ENCODE results near the gene CYP3A4.

The CYP3A4 gene

DNA sequence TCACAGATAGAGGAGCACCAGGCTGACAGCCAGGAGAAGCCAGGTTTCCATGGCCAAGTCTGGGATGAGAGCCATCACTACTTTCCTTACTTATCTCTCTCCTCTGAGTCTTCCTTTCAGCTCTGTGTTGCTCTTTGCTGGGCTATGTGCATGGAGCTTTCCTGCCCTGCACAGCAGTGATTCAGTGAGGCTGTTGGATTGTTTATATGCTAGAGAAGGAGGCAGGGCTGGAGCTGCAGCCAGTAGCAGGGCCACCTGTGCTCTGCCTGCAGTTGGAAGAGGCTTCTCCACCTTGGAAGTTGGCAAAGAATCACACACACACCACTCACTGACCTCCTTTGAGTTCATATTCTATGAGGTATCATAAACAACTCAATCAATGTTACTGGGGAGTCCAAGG is at the start of gene CYP3A4:
Gene CYP3A4 (minus strand): TSS at position 178 of the 400 bp plus-strand sequence. CDS start 103 bp downstream, at position 75.
- no peak for TF ChIP-seq CTCF (IDR thresholded peaks at IDR 0.05; ENCODE audit: borderline replicate concordance, insufficient read depth, low read depth, low read length)
- H3K4me3 ChIP-seq (ENCODE audit: low read depth, low read length), result no peak within 1 kb of the TSS

GRCh38 chr7:99833289-99833877 is 49.4 kb upstream of the CYP3A4 start:
- no peak for TF ChIP-seq CTCF (IDR thresholded peaks at IDR 0.05; ENCODE audit: borderline replicate concordance, insufficient read depth, low read depth, low read length)

DNA sequence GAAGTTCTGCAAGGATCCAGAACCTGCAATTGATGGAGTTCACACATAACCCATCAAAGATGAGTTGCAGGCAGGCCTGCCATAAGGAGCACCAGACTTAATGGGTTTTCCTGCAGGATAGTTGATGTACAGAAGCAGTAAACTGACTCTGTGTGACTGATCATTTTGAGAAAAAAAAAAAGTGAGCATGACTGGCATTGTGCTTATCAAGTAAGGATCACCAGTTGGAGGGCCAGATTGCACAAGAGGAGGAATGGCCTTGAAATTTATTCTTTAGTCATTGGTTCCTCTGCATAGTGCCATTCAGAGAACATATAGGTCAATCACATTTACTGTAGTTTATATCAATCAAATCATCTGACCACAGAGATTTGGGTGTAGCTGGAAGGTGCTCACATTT is 47.6 kb upstream of the CYP3A4 start:
- no peak overlapping the region for H3K4me3 ChIP-seq (ENCODE audit: low read depth, low read length)
- no peak for TF ChIP-seq CTCF (IDR thresholded peaks at IDR 0.05; ENCODE audit: borderline replicate concordance, insufficient read depth, low read depth, low read length)

More at GRCh38 chr7:99833289-99833877, 49.4 kb upstream of the CYP3A4 start:
- no peak overlapping the region for H3K4me3 ChIP-seq (ENCODE audit: low read depth, low read length)

DNA sequence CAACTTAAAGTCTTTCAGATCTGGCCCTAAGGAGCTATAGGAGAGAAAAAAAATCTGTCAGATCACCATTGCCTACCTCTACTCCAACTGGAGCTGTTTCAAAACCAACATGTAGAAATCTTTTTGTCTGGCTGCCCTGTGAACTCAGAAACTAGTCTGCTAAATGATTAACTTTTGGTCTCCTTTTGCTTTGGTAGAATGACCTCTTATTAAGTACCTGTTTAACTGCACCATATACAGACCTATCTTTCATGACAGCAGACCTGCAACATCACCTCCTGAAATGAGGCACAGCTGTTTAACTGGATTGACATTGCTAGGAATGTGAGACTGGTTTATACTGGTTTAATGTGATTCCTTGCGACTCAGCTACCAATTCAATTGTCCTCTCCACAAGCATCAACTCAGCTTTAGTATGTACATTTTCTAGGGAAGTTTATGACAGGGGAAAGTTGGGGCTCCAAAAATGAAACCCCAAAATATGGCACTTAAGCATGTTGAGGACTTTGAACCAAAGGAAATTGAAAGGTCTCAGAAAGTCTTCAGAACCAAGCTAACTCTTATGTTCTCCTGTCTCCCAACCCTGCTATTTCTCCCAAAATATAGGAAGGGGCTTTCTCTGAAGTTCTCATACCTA is 45.7 kb upstream of the CYP3A4 start:
- no peak overlapping the region for H3K4me3 ChIP-seq (ENCODE audit: low read depth, low read length)
- TF ChIP-seq CTCF (IDR thresholded peaks at IDR 0.05; ENCODE audit: borderline replicate concordance, insufficient read depth, low read depth, low read length), result no peak

GRCh38 chr7:99828811-99829210 is 44.8 kb upstream of the CYP3A4 start:
- no peak overlapping the region for H3K4me3 ChIP-seq (ENCODE audit: low read depth, low read length)
- no peak for TF ChIP-seq CTCF (IDR thresholded peaks at IDR 0.05; ENCODE audit: borderline replicate concordance, insufficient read depth, low read depth, low read length)

- H3K4me3 ChIP-seq (ENCODE audit: low read depth, low read length), result no peak overlapping the region
- TF ChIP-seq CTCF (IDR thresholded peaks at IDR 0.05; ENCODE audit: borderline replicate concordance, insufficient read depth, low read depth, low read length), result no peak
These were observed 43.2 kb upstream of the CYP3A4 start for GRCh38 chr7:99827040-99827778.
